Ovary (tissue), 3 donors: ENCODE measurements around the gene ZNF76.

Experiments used
- CTCF ChIP-seq, 3 donors: fragments of 450-650 bp in 2 of 3; fragments of 200-600 bp in 1 of 3; IDR thresholded peaks; one replicate each; pipeline versions ENCODE4 v1.5.1 to v1.8.0; 2016 to 2022; ENCODE audit warnings: antibody characterized with exemption in 3 of 3, mild to moderate bottlenecking in 1 of 3
- EP300 ChIP-seq: sonication (generic); formaldehyde crosslinking; IDR thresholded peaks from one replicate; pipeline ENCODE4 v1.6.1; 2017; ENCODE audit warnings: antibody characterized with exemption
- POLR2A ChIP-seq: fragments of 450-650 bp; IDR thresholded peaks from one replicate; pipeline ENCODE4 v1.6.1; 2017; ENCODE audit warnings: antibody characterized with exemption, mild to moderate bottlenecking, moderate library complexity
- donor health status: DM: no; HTN: no; CAD: no.

- TF ChIP-seq EP300 (no peak), CTCF (IDR thresholded peaks at IDR 0.05) (no peak), POLR2A (no peak)
Measured at GRCh38 chr6:35304299-35304698, 44.8 kb downstream of the ZNF76 start.
